Panc1 (cell line): Measurements from ENCODE around the gene UGT1A6. TPM values are rescaled to one million over a fixed set of nuclear protein-coding genes. Genes with fewer than 3 reads are reported as not detected.

Source experiments
- ATAC-seq: fragments of 200-7000 bp; cut with Tn5 transposase; 2 replicates; pipeline ENCODE4 v1.9.1; 2020; ENCODE audit warnings: mild to moderate bottlenecking, moderate library complexity
- BruUV-seq: library from RNA; stranded (reverse); fragments of 400-500 nt; replicated peaks from 2 replicates; lab custom pipeline; 2021; lab: Mats Ljungman, UMichigan
- CTCF ChIA-PET: fragments of 300-600 bp; sonication (Branson Sonifier 250); formaldehyde crosslinking; loops from one replicate; lab custom pipeline; 2022; ENCODE audit warnings: antibody characterized with exemption; lab: Charles Lee
- POLR2A ChIA-PET: fragments of 300-600 bp; sonication (Branson Sonifier 250); formaldehyde crosslinking; loops from one replicate; lab custom pipeline; 2022; ENCODE audit warnings: antibody characterized with exemption; lab: Charles Lee
- DNase-seq: peaks from one replicate; pipeline ENCODE4 v3.0.0-alpha.2; 2010; ENCODE audit warnings: low read depth, low spot score
- H3K27ac ChIP-seq: 2 replicates; pipeline ENCODE4 v1.5.1; 2011; ENCODE audit warnings: mild to moderate bottlenecking, low read length, inconsistent platforms
- H3K27me3 ChIP-seq: fragments of 200-500 bp; sonication (Bioruptor generic); 2 replicates; pipeline ENCODE4 v1.6.0; 2014; ENCODE audit warnings: low read length, inconsistent platforms; ENCODE audit not compliant: control insufficient read depth, insufficient read depth
- H3K36me3 ChIP-seq: fragments of 200-500 bp; sonication (Bioruptor generic); 2 replicates; pipeline ENCODE4 v1.5.1; 2014; ENCODE audit warnings: inconsistent platforms, mild to moderate bottlenecking, low read length, moderate library complexity; ENCODE audit not compliant: control insufficient read depth, insufficient read depth
- H3K4me1 ChIP-seq: 2 replicates; pipeline ENCODE4 v1.5.1; 2011; ENCODE audit warnings: inconsistent platforms, mild to moderate bottlenecking, low read length, moderate library complexity; ENCODE audit not compliant: control insufficient read depth, insufficient read depth
- H3K4me3 ChIP-seq, 2 experiments: 2 replicates each; pipeline ENCODE4 v1.5.1; 2011 to 2012; ENCODE audit warnings: low read depth in 2 of 2, low read length in 2 of 2, mild to moderate bottlenecking in 2 of 2, inconsistent platforms in 1 of 2, moderate library complexity in 1 of 2
- H3K9me3 ChIP-seq: fragments of 200-500 bp; sonication (Bioruptor generic); 2 replicates; pipeline ENCODE4 v1.5.1; 2014; ENCODE audit warnings: low read depth, mild to moderate bottlenecking, inconsistent platforms, low read length, moderate library complexity; ENCODE audit not compliant: control insufficient read depth, insufficient read depth
- CTCF ChIP-seq: fragments of 450-650 bp; IDR thresholded peaks from 2 replicates; pipeline ENCODE4 v1.5.1; 2017; ENCODE audit warnings: mild to moderate bottlenecking
- POLR2AphosphoS5 ChIP-seq: IDR thresholded peaks from 2 replicates; pipeline ENCODE4 v1.6.1; 2012; ENCODE audit warnings: mild to moderate bottlenecking, low read depth, low read length, moderate library complexity
- REST ChIP-seq, 2 experiments: IDR thresholded peaks; 2 replicates each; pipeline ENCODE4 v1.6.1; 2011 to 2012; ENCODE audit warnings: low read depth in 2 of 2, control low read depth in 1 of 2, low read length in 1 of 2, mild to moderate bottlenecking in 1 of 2, moderate library complexity in 1 of 2; ENCODE audit not compliant: insufficient read depth in 1 of 2
- SIN3A ChIP-seq: IDR thresholded peaks from 2 replicates; pipeline ENCODE4 v1.6.1; 2012; ENCODE audit warnings: low read depth, mild to moderate bottlenecking, low read length, moderate library complexity, borderline replicate concordance; ENCODE audit not compliant: insufficient read depth
- TCF7L2 ChIP-seq: IDR thresholded peaks from 2 replicates; pipeline ENCODE4 v1.6.1; 2011; ENCODE audit warnings: mild to moderate bottlenecking, low read depth, low read length, inconsistent platforms
- in situ Hi-C: cut with HindIII; loops from 2 replicates; pipeline ENCODE4 v1.10.0; 2016; ENCODE audit warnings: low sequenced_read_pairs, low pct_unique_long_range_greater_than_20kb
- intact Hi-C: fragments of 100-400 bp; cut with micrococcal nuclease; formaldehyde crosslinking; loops from one replicate; pipeline ENCODE4 v1.10.0; 2022; ENCODE audit not compliant: unreplicated experiment
- total RNA-seq: library from RNA; stranded (reverse); gene quantifications from one replicate; pipeline ENCODE4 v1.2.1, GENCODE V29; 2021; ENCODE audit not compliant: unreplicated experiment

The UGT1A6 gene
- total RNA-seq, 1 experiment from 2014 or later, result not detected

GRCh38 chr2:233689031-233689430 lies 3.7 kb upstream of the UGT1A6 start:
- in situ Hi-C loops, result no loop called here
- DNase-seq (no peak), ATAC-seq (no peak)
- Histone ChIP-seq H3K9me3 (no peaks in the 10 kb centered on the region), H3K36me3 (no peaks in the 10 kb centered on the region), H3K27ac (peak overlapping the region; percentile 18; the same call in 1 of the 2 replicates), H3K4me1 (peaks cover 8% of the 10 kb centered on the region), H3K27me3 (no peaks in the 10 kb centered on the region), H3K4me3 (no peak overlapping the region)
- no TSS peak for BruUV-seq
- ChIA-PET POLR2A (no interaction called here), CTCF (no interaction called here)
- TF ChIP-seq POLR2AphosphoS5 (no peak), REST (IDR thresholded peaks at IDR 0.05; ENCODE audit: insufficient read depth in 1 of 2, low read depth in 2 of 2, low read length in 1 of 2) (no peak), TCF7L2 (no peak), CTCF (no peak), SIN3A (no peak)
- intact Hi-C loops, result no loop called here

GRCh38 chr2:233689501-233689900 lies 3.2 kb upstream of the UGT1A6 start:
- H3K27ac ChIP-seq, result peak overlapping the region; percentile 18; the same call in 1 of the 2 replicates
- ATAC-seq (no peak), DNase-seq (no peak)
- in situ Hi-C loops (no loop called here), intact Hi-C loops (no loop called here)
- H3K9me3 ChIP-seq, result no peaks in the 10 kb centered on the region
- peaks cover 8% of the 10 kb centered on the region for H3K4me1 ChIP-seq
- no peak for TF ChIP-seq TCF7L2
- no peak for TF ChIP-seq POLR2AphosphoS5
- no peak for TF ChIP-seq SIN3A
- no peak for TF ChIP-seq CTCF
- no peak for TF ChIP-seq REST (IDR thresholded peaks at IDR 0.05; ENCODE audit: insufficient read depth in 1 of 2, low read depth in 2 of 2, low read length in 1 of 2)
- CTCF ChIA-PET, result no interaction called here
- H3K27me3 ChIP-seq, result no peaks in the 10 kb centered on the region
- H3K36me3 ChIP-seq, result no peaks in the 10 kb centered on the region
- POLR2A ChIA-PET, result no interaction called here
- no TSS peak for BruUV-seq
- no peak overlapping the region for H3K4me3 ChIP-seq
